Measurements from ENCODE around the gene PRKAR2B.

GRCh38 chr7:107123392-107123791, 78.9 kb downstream of the PRKAR2B start:
- TF ChIP-seq GATA2 (IDR thresholded peaks at IDR 0.05; ENCODE audit: low read depth, low read length) (no peak), GATA3 (IDR thresholded peaks at IDR 0.05; ENCODE audit: low read depth, low read length) (no peak)

Measured in SH-SY5Y (cell line).